ENCODE measurements around the gene RBM12. TPM values are rescaled to one million over a fixed set of nuclear protein-coding genes. Genes with fewer than 3 reads are reported as not detected.
A peak's percentile ranks its signal among the peaks of the same experiment; 100 is the strongest.

The RBM12 gene
- polyA plus RNA-seq, 12 donors, result 48.7 to 122 (median 59.5) TPM; not detected in 1

DNA sequence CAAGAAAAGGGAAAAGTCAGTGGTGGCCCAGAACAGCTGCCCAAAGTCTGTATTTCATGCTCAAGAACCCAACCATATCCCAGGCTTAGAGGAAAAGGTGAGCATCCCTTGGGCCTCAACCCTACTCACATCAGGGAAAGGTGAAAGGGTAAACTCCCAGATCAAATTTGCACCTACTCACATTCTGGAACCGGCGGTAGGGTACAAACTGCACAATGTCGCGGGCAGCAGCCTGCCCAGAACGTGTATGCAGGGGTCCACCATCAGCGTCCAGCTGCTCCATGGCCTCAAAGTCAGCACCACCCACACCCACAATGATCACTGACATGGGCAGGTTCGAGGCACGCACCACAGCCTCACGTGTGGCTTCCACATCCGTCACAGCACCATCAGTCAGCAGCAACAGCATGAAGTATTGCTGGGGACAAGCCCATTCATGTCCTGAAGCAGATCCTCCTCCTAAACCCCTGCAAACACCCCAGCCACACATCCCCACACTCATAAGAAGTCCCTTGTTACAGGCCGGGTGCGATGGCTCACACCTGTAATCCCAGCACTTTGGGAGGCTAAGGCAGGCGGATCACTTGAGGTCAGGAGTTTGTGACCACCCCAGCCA is 38.2 kb downstream of the RBM12 start:
- no peak for DNase-seq

DNA sequence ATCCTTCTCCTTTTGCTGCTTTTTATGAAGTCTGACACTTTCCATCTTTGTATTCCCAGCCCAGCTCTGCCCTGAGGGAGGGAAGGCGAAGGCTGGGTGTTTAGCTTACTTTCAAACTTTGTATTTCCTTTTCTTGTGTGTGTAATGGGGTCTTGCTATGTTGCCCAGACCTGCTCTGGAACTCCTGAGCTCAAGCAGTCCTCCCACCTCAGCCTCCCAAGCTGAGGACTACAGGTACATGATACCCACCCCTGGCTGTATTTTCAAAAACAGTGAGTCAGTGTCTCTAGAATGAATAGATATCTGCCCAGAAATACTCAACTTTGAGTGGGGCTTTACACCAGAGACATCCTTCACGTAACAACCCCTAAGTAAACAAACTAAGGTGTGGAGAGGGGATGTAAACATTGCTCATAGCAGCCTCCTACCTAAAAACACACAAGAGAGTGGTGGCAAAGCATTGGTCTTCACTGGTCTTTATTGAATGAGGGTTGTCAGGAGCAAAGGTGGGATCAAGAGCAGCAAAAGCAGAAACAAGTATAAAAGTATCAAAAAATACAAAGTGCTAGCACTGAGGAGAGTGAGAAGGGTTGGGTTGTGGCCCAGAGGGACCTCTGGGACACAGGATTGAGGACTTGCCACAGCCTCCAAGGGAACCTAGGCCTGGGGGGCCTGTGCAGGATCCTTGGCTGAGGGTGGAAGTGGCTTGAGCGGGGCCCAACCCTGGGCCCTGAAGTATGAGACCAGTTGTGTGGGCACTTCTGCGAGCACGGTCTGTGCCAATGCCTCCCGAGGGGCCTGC is 38.9 kb downstream of the RBM12 start:
- DNase-seq, result no peak

DNA sequence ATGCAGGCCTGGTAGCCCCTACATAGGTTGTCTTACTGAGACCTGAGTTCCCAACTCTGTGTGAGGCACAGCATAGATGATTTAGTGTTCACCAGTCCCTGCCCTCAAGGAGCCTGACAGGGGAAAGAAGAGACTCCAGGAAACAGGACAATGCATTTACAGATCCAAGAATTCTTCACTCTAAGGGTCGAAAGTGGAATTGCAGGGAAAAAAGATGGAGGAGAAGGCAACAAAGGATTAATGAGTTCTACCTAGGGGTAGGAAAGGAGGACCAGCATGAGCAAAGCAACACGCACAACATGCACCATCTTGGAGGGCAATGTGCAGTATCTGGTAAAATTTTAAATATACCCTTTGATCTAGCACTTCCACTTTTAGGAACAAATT is 43.1 kb downstream of the RBM12 start:
- DNase-seq, result no peak

DNA sequence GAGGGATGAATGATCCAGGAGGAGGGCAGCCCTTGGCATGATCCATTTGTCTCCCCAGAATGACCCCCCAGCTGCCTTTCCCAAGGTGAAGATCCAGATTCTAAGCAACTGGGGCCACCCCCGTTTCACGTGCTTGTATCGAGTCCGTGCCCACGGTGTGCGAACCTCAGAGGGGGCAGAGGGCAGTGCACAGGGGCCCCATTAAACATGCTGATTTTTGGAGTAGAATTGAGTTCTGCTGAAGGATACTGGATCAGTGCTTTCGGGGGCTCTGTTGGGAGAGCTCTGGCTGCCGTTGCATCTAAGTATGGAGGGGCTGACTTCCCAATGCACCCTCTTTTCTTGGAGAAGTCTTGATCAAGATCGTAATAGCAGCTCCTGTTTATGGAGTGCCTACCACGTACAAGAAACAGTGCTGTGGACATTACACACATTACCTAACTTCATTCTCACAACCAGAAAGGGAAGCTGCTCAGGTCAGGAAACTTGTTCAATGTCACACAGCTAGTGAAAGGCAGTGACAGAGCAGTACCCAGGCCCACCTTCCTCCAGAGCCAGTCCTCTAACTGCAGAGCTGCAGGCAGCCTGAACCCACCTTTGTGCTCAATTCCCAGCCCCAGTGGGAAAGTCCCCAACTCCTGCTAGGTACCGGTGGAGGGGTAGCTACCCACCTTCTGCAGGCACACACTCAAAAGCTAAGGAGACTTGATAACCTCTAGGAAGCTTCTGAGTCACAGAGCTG is 43.7 kb downstream of the RBM12 start:
- no peak for DNase-seq

DNA sequence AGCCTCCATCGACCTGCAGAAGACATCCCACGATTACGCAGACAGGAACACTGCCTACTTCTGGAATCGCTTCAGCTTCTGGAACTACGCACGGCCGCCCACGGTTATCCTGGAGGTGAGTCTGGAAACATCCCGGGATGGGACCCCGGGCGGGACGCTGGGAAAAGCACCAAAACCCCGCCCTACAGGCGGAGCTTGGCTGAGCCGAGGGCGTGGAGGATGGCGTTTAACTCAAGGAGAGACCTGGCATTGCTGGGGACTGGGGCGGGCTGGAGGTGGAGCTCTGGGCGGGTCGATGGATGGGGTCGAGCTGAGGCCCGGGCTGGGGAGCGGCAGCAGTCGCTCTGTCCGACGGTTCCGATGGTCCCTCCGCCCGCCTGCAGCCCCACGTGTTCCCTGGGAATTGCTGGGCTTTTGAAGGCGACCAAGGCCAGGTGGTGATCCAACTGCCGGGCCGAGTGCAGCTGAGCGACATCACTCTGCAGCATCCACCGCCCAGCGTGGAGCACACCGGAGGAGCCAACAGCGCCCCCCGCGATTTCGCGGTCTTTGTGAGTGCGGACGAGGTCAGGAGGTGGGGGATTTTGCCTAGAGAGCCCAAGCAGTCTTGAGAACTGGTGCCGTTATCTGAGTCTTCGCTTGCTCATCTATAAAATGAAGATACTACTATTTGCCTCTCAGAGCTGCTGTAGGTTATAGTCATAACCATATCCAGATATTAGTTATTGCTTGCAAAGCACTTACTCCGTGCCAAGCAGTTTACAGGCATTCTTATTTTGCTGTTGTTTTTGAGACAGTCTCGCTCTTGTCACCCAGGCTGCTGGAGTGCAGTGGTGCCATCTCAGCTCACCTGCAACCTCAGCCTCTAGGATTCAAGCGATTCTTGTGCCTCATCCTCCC is 45.3 kb downstream of the RBM12 start:
- peak; percentile 90 for DNase-seq

DNA sequence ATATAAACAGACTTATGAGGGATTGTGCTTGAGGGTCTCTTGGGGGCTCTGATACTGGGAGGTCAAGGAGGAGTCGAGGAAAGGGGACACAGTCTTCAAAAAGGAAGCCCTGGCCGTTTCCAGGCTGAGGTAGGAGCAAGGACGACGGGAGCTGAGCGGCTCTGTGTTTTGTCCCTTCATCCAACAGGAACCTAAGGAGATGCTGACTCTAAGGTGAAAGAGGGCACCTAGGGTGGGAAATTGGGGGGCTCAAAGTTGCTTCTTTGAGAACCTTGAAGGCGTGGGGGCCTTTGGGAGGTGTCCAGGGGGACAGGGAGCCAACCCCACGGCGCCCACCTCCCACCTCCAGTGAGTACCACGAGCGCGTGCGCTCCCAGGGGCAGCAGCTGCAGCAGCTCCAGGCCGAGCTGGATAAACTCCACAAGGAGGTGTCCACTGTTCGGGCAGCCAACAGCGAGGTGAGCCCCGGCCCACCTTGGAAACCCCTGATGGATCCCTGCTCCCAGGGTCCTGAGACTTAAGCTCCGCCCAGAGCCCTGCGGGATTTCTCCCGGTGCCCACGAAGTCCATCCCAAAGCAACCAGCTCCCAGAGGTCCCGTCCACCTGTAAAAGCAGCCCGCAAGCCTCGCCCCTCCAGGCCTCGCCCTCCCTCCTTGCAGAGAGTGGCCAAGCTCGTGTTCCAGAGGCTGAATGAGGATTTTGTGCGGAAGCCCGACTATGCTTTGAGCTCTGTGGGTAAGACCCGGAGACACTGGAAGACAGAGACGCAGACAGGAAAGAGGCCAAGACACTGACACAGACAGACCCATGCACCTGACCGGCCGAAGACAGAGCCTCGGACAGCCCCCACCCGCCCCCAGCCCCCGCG is 46.2 kb downstream of the RBM12 start:
- DNase-seq, result peak; percentile 24

DNA sequence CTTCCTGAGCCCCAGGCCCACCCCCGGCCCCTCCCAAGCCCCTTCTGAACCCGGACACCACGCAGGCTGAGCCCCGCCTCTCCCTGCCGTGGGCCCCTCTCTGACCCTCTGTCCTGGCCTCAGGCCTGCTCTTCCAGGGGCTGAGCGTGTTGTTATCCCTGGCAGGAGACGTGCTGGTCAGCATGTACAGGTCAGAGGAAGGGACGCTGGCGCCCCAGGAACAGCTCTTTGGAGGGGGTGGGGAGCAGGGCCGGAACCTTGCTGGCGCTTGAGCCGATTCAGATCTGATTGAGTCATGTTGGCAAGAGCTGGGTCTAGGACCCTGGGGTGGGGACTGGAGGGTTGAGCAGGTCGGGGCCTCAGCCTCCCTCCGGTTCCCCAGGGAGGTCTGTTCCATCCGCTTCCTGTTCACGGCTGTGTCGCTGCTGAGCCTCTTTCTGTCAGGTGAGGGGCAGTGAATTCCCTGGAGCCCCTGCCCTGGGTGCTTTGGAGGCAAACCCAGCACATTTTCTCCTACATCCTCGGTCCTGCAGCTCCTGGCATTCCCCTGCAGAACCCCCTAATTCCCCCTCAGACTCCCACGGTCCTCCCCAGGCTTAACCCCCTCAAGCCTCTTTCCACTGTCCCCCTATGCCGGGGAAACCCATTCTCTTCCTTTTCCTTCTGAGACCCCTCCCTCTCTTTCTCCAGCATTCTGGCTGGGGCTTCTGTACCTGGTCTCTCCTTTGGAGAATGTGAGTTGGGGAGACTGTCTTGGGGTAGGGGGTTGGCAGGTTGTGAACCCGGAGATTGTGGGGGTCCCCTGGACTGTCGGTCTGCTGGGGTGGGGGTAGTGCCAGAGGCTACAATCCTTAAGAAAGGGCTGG is 47.1 kb downstream of the RBM12 start:
- peak; percentile 72 for DNase-seq

DNA sequence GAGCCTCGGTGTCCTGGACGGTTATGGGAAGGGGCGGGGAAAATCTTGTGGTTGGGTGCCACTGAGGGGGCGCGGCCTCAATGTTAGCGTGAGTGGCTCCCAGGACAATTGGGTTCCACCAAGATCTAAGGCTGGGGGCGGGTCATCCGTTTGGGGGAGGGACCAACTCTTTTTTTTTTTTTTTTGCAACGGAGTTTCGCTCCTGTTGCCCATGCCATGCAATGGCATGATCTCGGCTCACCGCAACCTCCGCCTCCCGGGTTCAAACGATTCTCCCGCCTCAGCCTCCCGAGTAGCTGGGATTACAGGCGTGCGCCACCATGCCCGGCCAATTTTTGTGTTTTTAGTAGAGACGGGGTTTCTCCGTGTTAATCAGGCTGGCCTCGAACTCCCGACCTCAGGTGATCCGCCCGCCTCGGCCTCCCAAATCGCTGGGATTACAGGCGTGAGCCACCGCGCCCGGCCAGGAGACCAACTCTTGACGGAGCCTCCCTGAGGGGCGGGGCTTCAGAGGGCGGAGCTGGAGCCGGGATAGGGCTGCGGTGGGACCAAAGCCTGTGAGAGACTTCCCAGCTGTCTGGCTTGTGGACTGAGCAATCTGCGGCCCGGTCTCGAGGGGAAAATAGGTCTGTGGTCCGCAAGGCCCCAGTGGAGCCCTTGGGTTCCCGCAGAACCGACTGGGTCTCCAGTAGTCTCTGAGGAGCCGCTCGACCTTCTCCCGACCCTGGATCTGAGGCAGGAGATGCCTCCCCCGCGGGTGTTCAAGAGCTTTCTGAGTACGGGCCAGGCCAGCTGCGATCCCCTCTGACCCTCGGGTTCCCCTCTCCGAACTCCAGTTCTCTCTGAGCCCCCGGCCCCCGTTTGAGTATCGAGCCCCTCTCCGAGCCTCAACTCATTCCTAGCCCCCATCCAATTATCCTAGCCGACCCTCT is 48.0 kb downstream of the RBM12 start:
- DNase-seq, result peak; percentile 76

DNA sequence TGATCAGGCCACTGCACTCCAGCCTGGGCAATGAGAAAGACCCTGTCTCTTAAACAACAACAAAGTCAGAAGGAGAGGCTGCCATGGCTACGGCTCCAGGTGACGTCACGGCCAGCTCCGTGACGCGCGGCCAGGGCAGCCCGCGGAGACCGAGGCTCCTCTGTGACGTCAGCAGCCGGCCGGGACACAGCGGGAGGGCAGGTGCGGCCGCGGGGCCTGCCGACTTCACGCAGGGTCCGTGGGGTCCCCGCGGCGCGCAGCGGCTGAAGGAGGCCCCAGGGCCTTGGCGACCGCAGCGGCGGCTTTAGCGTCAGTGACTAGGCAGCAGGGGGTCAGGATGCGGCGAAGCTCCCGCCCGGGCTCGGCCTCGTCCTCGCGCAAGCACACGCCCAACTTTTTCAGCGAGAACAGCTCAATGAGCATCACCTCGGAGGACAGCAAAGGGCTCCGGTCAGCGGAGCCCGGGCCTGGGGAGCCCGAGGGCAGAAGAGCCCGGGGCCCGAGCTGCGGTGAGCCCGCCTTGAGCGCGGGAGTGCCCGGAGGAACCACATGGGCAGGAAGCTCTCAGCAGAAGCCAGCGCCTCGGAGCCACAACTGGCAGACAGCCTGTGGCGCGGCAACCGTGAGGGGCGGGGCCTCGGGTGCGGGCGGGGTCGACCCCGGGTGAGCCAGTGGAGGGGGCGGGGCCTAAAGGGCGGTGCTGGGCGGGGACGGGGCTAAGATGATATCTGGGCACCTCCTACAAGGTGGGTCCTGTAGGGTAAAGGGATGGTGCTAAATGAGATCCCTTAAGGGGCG is 48.8 kb downstream of the RBM12 start, which contains the start of gene SPAG4:
Gene SPAG4, plus strand, starts transcription at position 163 of the 798 bp plus-strand sequence. Its CDS starts 175 bp downstream, at position 338.
- DNase-seq, result peak; percentile 91

DNA sequence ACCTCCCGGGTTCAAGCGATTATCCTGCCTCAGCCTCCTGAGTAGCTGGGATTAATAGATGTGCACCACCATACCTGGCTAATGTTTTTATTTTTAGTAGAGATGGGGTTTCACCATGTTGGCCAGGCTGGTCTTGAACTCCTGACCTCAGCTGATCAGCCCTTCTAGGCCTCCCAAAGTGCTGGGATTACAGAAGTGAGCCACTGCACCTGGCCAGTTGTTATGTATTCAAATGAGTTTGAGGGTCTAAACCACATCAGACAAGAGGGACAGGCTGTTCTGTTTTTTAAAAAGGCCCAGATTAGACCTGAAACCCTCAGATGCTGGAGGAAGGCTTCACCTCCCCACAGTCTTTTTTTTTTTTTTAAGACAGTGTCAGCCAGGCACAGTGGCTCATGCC is 53.2 kb downstream of the RBM12 start:
- no peak for DNase-seq

DNA sequence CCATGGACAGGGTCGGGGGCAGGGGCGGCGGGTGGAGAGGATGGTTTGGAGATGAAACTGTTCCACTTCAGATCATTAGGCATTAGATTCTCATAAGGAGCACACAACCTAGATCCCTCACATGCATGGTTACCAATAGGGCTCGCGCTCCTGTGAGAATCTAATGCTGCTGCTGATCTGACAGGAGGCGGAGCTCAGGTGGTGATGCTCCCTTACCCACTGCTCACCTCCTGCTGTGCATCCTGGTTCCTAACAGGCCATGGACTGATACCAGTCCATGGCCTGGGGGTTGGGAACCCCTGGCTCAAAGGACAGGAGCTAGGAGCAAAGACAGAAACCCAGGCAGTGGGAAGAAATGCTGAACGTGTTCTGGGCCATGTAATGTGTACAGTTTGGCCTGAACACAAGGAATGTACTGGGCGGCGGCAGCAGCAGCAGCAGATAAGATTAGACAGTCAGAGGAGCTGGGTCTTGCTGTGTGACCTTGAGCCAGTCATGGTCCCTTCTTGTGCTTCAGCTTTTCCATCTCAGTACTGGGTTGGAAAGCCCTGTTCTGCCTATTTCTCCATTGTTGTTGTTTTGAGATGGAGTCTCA is 53.8 kb downstream of the RBM12 start:
- DNase-seq, result no peak

DNA sequence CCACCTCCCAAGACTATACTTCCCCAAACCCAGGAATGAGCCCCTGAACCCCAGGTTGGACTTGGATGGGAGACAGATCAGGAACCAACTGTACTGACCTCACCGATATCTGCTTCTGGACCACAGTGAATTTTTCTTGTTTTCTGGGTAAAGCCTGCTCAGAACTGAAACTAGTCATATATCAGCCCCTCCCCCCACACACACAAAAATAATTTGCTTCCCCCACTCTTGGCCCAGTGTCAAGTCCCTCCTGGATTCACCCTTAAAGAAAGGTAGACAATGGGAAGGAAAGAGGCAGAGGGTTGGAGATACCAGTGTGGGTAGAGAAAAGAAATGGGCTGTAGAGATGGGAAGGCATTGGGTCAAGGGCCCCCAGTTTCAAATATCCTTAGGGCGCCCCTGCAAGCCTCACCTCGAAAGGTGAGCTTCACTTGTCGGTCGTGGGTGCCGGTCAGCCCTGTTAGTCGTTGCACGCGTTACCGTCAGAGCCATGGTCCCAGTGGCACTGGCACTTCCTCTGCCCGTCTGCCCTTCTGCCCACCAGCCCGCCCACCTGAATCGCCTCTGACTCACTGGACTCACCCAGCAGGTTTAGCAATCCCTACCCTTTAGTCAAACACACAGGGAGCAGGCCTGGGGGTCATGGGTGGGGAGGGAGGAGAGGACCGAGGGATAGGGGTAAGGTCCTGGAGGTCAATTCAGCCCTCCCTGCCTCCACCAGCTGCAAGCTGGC is 57.5 kb downstream of the RBM12 start:
- no peak for DNase-seq

DNA sequence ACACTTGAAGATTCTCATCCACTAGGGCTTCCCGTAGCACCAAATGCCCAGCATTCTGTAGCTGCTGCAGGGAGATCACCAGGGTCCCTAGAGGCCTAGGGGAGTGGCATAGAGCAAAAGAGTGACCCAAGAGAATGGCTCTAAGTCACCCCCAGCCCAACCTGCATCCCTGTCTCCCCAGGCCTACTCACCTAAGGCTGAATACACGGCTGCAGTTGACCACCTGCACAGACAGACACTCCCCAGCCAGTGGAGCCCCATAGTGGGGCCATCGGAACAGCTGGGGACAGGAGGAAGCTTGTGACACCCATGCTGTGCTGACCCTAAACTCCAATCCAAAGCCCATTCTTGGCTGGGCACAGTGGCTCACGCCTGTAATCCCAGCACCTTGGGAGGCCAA is 58.6 kb downstream of the RBM12 start:
- DNase-seq, result no peak

DNA sequence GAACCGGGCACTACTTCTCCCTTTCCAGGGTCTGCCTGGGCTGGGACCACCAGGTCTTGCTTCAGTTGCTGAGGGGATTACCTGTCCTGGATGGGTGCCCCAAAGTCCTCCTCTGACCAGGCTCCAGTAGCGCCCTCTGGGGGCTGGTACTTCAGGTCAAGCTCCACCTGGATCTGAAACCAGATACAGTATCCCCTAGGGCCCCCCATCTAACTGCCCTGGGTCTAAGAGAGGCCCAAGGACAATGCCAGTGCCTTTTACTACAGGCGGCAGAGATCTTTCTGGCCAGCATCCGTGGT is 60.3 kb downstream of the RBM12 start:
- DNase-seq, result no peak

DNA sequence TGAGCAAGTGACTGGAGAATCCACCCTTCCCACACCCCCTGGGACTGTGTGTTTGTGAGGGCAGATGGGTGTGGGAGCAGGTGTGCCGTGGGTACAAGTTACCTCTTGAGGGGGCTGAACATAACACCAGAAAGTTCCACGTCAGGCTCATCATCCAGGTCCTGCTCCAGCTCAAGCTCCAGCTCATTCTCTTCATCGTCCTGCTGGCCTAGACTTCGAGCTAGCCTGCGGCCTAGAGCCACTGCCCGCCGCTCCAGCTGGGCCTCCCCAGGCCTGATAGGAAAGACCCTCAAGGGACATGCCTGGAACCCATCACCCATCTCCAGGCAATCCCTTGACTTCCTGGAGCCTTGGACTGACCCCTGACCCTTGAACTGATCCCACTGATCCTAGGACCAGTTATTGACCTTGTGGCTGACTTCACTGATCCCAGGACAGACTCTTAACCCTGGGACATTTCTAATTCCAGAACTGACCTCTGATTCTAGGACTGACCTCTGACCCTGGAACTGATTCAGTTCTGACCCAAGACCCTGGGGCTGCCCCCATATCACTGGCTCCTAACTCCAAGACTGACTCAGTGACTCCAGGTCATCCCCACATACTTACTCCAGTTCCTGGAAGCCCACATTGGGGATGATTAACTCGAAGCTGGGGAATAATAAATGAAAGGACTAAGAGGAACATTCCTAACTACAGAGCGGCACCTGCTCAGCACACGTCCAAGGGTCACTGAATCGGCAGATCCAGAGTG is 60.8 kb downstream of the RBM12 start:
- no peak for DNase-seq

Data from muscle of arm (tissue), 12 donors.